ENCODE results near the gene ENPP7.

GRCh38 chr17:79698146-79698846 is 32.4 kb upstream of the ENPP7 start:
- TF ChIP-seq CTCF (IDR thresholded peaks at IDR 0.05): no peak
- TF ChIP-seq POLR2AphosphoS5 (IDR thresholded peaks at IDR 0.05): no peak
- TF ChIP-seq POLR2A (IDR thresholded peaks at IDR 0.05): no peak
- TF ChIP-seq EP300 (IDR thresholded peaks at IDR 0.05): no peak

Data from stomach (tissue), 4 donors.